Measurements from ENCODE around the gene ARF1.

- TF ChIP-seq CTCF (conservative IDR thresholded peaks at IDR 0.05; ENCODE audit: low read depth, low read length) (peak; percentile 40; the same call in 1 of the 2 replicates), EZH2 (IDR thresholded peaks at IDR 0.05; ENCODE audit: borderline replicate concordance, low read depth, low read length, poor library complexity, severe bottlenecking) (no peak)
Measured at GRCh38 chr1:228109073-228109961, 26.8 kb downstream of the ARF1 start, which contains the start of gene MRPL55.
